ENCODE data around the gene GPR6.

The GPR6 gene

GRCh38 chr6:109984410-109984809 lies 6.3 kb downstream of the GPR6 start:
- no peak for DNase-seq (ENCODE audit: low read depth)
- no peak overlapping the region for H3K4me3 ChIP-seq (ENCODE audit: low read depth, low read length)
- TF ChIP-seq MAX (IDR thresholded peaks at IDR 0.05; ENCODE audit: low read depth, low read length) (no peak), CTCF (IDR thresholded peaks at IDR 0.05; ENCODE audit: low read depth, low read length) (no peak), MYC (IDR thresholded peaks at IDR 0.05; ENCODE audit: low read depth, low read length) (no peak), POLR2A (IDR thresholded peaks at IDR 0.05; ENCODE audit: extremely low read depth, insufficient read length) (no peak)

- TF ChIP-seq MYC (IDR thresholded peaks at IDR 0.05; ENCODE audit: low read depth, low read length) (no peak), MAX (IDR thresholded peaks at IDR 0.05; ENCODE audit: low read depth, low read length) (no peak), CTCF (IDR thresholded peaks at IDR 0.05; ENCODE audit: low read depth, low read length) (no peak), POLR2A (IDR thresholded peaks at IDR 0.05; ENCODE audit: extremely low read depth, insufficient read length) (no peak)
- no peak overlapping the region for H3K4me3 ChIP-seq (ENCODE audit: low read depth, low read length)
- DNase-seq (ENCODE audit: low read depth): no peak
Measured at GRCh38 chr6:109987196-109987595, 9.1 kb downstream of the GPR6 start.

- no peak overlapping the region for H3K4me3 ChIP-seq (ENCODE audit: low read depth, low read length)
- no peak for DNase-seq (ENCODE audit: low read depth)
- TF ChIP-seq MAX (IDR thresholded peaks at IDR 0.05; ENCODE audit: low read depth, low read length) (no peak), CTCF (IDR thresholded peaks at IDR 0.05; ENCODE audit: low read depth, low read length) (no peak), POLR2A (IDR thresholded peaks at IDR 0.05; ENCODE audit: extremely low read depth, insufficient read length) (no peak), MYC (IDR thresholded peaks at IDR 0.05; ENCODE audit: low read depth, low read length) (no peak)
Measured at GRCh38 chr6:109991201-109992101, 13.3 kb downstream of the GPR6 start.

GRCh38 chr6:109998159-109998785 lies 20.2 kb downstream of the GPR6 start:
- DNase-seq (ENCODE audit: low read depth): peak; percentile 8
- H3K4me3 ChIP-seq (ENCODE audit: low read depth, low read length): no peak overlapping the region
- TF ChIP-seq MAX (IDR thresholded peaks at IDR 0.05; ENCODE audit: low read depth, low read length) (no peak), CTCF (IDR thresholded peaks at IDR 0.05; ENCODE audit: low read depth, low read length) (no peak), MYC (IDR thresholded peaks at IDR 0.05; ENCODE audit: low read depth, low read length) (no peak), POLR2A (IDR thresholded peaks at IDR 0.05; ENCODE audit: extremely low read depth, insufficient read length) (no peak)

GRCh38 chr6:109999740-110000139 lies 21.6 kb downstream of the GPR6 start:
- no peak overlapping the region for H3K4me3 ChIP-seq (ENCODE audit: low read depth, low read length)
- TF ChIP-seq MYC (IDR thresholded peaks at IDR 0.05; ENCODE audit: low read depth, low read length) (no peak), POLR2A (IDR thresholded peaks at IDR 0.05; ENCODE audit: extremely low read depth, insufficient read length) (no peak), MAX (IDR thresholded peaks at IDR 0.05; ENCODE audit: low read depth, low read length) (no peak), CTCF (IDR thresholded peaks at IDR 0.05; ENCODE audit: low read depth, low read length) (no peak)
- no peak for DNase-seq (ENCODE audit: low read depth)
